SK-N-SH (cell line): ENCODE measurements around the gene MAB21L3. TPM values are rescaled to one million over a fixed set of nuclear protein-coding genes. Genes with fewer than 3 reads are reported as not detected.
"Not testable (repeated sequence)": the region's sequence is repeated elsewhere in the genome, so short reads cannot be mapped to it uniquely, and the experiment has no call there.

Experiments
- CTCF ChIA-PET: fragments of 300-600, 350-600 bp; formaldehyde crosslinking; extraction: SDS; loops from one replicate; lab custom pipeline; 2021; lab: Yijun Ruan, JAX
- POLR2A ChIA-PET: fragments of 350-600 bp; sonication (Branson Sonifier 250); formaldehyde crosslinking; extraction: SDS; loops from one replicate; lab custom pipeline; 2020; ENCODE audit warnings: antibody characterized with exemption, inconsistent platforms; lab: Yijun Ruan, JAX
- DNase-seq: peaks from one replicate; pipeline ENCODE4 v3.0.0; 2012
- H2AFZ ChIP-seq: fragments of 200-600 bp; sonication (generic); 2 replicates; pipeline ENCODE4 v1.8.1; 2016; ENCODE audit warnings: antibody characterized with exemption, mild to moderate bottlenecking, low read depth
- H3F3A ChIP-seq: fragments of 200-600 bp; sonication (generic); replicated peaks from 2 replicates; pipeline ENCODE3; 2016; ENCODE audit warnings: antibody characterized with exemption, mild to moderate bottlenecking; ENCODE audit not compliant: insufficient read depth
- H3K27ac ChIP-seq, 2 experiments: fragments of 200-500 bp in 1 of 2; fragments of 200-600 bp in 1 of 2; sonication (Bioruptor generic) in 1 of 2; sonication (generic), shearing (Covaris generic) in 1 of 2; 2 replicates each; pipeline versions ENCODE4 v1.5.1 to v1.6.1; 2014 to 2016; ENCODE audit warnings: low read depth in 2 of 2, inconsistent platforms in 1 of 2, low read length in 1 of 2, mild to moderate bottlenecking in 1 of 2, mixed read lengths in 1 of 2
- H3K27me3 ChIP-seq: fragments of 200-600 bp; sonication (generic), shearing (Covaris generic); 2 replicates; pipeline ENCODE4 v1.6.1; 2016; ENCODE audit warnings: mixed run types; ENCODE audit not compliant: insufficient read depth
- H3K36me3 ChIP-seq, 2 experiments: fragments of 200-500 bp in 1 of 2; fragments of 200-600 bp in 1 of 2; sonication (Bioruptor generic) in 1 of 2; sonication (generic) in 1 of 2; replicated peaks in 1 of 2; 2 replicates each; pipeline versions ENCODE3 to v1.5.1; 2014 to 2016; ENCODE audit warnings: low read length in 1 of 2, mild to moderate bottlenecking in 1 of 2; ENCODE audit not compliant: insufficient read depth in 2 of 2, control insufficient read depth in 1 of 2
- H3K4me1 ChIP-seq, 2 experiments: fragments of 200-500 bp in 1 of 2; fragments of 200-600 bp in 1 of 2; sonication (Bioruptor generic) in 1 of 2; sonication (generic), shearing (Covaris generic) in 1 of 2; 2 replicates each; pipeline versions ENCODE4 v1.5.1 to v1.6.1; 2014 to 2016; ENCODE audit warnings: low read depth in 1 of 2, low read length in 1 of 2, mixed run types in 1 of 2; ENCODE audit not compliant: insufficient read depth in 2 of 2, control insufficient read depth in 1 of 2
- H3K4me2 ChIP-seq: fragments of 200-600 bp; sonication (generic), shearing (Covaris generic); 2 replicates; pipeline ENCODE4 v1.6.1; 2017; ENCODE audit warnings: mixed run types
- H3K4me3 ChIP-seq, 2 experiments: fragments of 200-500 bp in 1 of 2; fragments of 200-600 bp in 1 of 2; sonication (Bioruptor generic) in 1 of 2; sonication (generic), shearing (Covaris generic) in 1 of 2; 2 replicates each; pipeline versions ENCODE4 v1.5.1 to v1.8.1; 2014 to 2016; ENCODE audit warnings: low read depth in 2 of 2, inconsistent platforms in 1 of 2, low read length in 1 of 2, mild to moderate bottlenecking in 1 of 2, mixed read lengths in 1 of 2, moderate library complexity in 1 of 2
- H3K79me2 ChIP-seq: fragments of 200-600 bp; sonication (generic); 2 replicates; pipeline ENCODE4 v1.8.1; 2017; ENCODE audit warnings: mild to moderate bottlenecking; ENCODE audit not compliant: insufficient read depth
- H3K9ac ChIP-seq: fragments of 200-600 bp; sonication (generic); 2 replicates; pipeline ENCODE4 v1.6.1; 2017; ENCODE audit warnings: mixed run types
- H3K9me2 ChIP-seq: fragments of 200-600 bp; sonication (generic); 2 replicates; pipeline ENCODE4 v1.6.1; 2017; ENCODE audit warnings: mixed run types
- H3K9me3 ChIP-seq: fragments of 200-600 bp; sonication (generic); 2 replicates; pipeline ENCODE4 v1.6.1; 2017; ENCODE audit warnings: mixed run types, mild to moderate bottlenecking, moderate library complexity
- H4K20me1 ChIP-seq: fragments of 200-600 bp; sonication (generic); 2 replicates; pipeline ENCODE4 v1.6.1; 2017; ENCODE audit warnings: mild to moderate bottlenecking, mixed run types; ENCODE audit not compliant: insufficient read depth
- CHD2 ChIP-seq: fragments of 150-350 bp; IDR thresholded peaks from 2 replicates; pipeline ENCODE4 v1.6.1; 2018; ENCODE audit warnings: low read length; ENCODE audit not compliant: partially characterized antibody
- CTCF ChIP-seq: fragments of 200-600 bp; sonication (generic); IDR thresholded peaks from 2 replicates; pipeline ENCODE4 v1.6.1; 2017; ENCODE audit warnings: antibody characterized with exemption, mild to moderate bottlenecking, moderate library complexity
- ELF1 ChIP-seq: IDR thresholded peaks from 2 replicates; pipeline ENCODE4 v1.4.0; 2012
- EP300 ChIP-seq, 2 experiments: IDR thresholded peaks; 2 replicates each; pipeline versions ENCODE4 v1.4.0 to v1.6.1; 2012; ENCODE audit warnings: borderline replicate concordance in 1 of 2, low read depth in 1 of 2, low read length in 1 of 2
- GABPA ChIP-seq: IDR thresholded peaks from 2 replicates; pipeline ENCODE4 v1.4.0; 2012; ENCODE audit warnings: low read depth, mild to moderate bottlenecking
- MEF2A ChIP-seq: IDR thresholded peaks from 2 replicates; pipeline ENCODE4 v1.4.0; 2012; ENCODE audit warnings: low read depth, borderline replicate concordance
- MXI1 ChIP-seq: IDR thresholded peaks from 2 replicates; pipeline ENCODE4 v1.6.1; 2012; ENCODE audit warnings: mild to moderate bottlenecking, low read depth, low read length, improper control_type of control experiment
- RCOR1 ChIP-seq: fragments of 150-350 bp; IDR thresholded peaks from 2 replicates; pipeline ENCODE4 v1.6.1; 2017; ENCODE audit warnings: antibody characterized with exemption, low read length
- RFX5 ChIP-seq: IDR thresholded peaks from 2 replicates; pipeline ENCODE4 v1.6.1; 2012; ENCODE audit warnings: mild to moderate bottlenecking, improper control_type of control experiment, low read length
- RXRA ChIP-seq: IDR thresholded peaks from 2 replicates; pipeline ENCODE4 v1.4.0; 2012; ENCODE audit warnings: low read depth, mild to moderate bottlenecking, borderline replicate concordance
- WGBS: methylation state at CpG from one replicate; pipeline ENCODE4 v1.1.6; 2017; ENCODE audit warnings: low lambda C conversion rate; 5-methylcytosine and 5-hydroxymethylcytosine counted together
- polyA plus RNA-seq, 3 experiments: library from polyadenylated mRNA; depleted of rRNA; stranded (reverse); fragments of >200 nt; gene quantifications; 2 replicates each; pipeline ENCODE4 v1.2.3, GENCODE V29; 2012
- TF ChIP-seq, protein P1 (sequence below): IDR thresholded peaks from 2 replicates; pipeline ENCODE4 v1.4.0; 2012; ENCODE audit warnings: low read depth, borderline replicate concordance

MAB21L3 gene
- polyA plus RNA-seq, 1 of the 3 experiments (the other 2 are of a cell fraction): not detected

GRCh38 chr1:116144151-116144550 is 33.0 kb downstream of the MAB21L3 start:
- 3% methylated on average over 1 of the region's 1 CpG for WGBS
- CTCF ChIA-PET: interaction anchor here (17.7 kb wide), 1 partner anchor 351 kb away, joined by 1099 read pairs; no protein-coding TSS in a partner anchor
- H3K27me3 ChIP-seq: no peaks in the 10 kb centered on the region
- no peaks in the 10 kb centered on the region for H3K79me2 ChIP-seq
- H3F3A ChIP-seq: no peaks in the 10 kb centered on the region
- H3K4me2 ChIP-seq: no peak overlapping the region
- H3K9me2 ChIP-seq: no peaks in the 10 kb centered on the region
- no peak overlapping the region for H3K4me3 ChIP-seq
- H3K4me1 ChIP-seq: peaks cover 0 to 3% of the 10 kb centered on the region in 2 experiments; a peak in 1 of 4 replicates
- peaks cover 12% of the 10 kb centered on the region; the same call in 1 of the 2 replicates for H3K9me3 ChIP-seq
- no peak for DNase-seq
- POLR2A ChIA-PET: no interaction called here
- no peak for TF ChIP-seq MEF2A
- TF ChIP-seq GABPA: no peak
- no peak for TF ChIP-seq CTCF
- TF ChIP-seq MXI1: no peak
- no peak for TF ChIP-seq CHD2
- no peak for TF ChIP-seq RFX5
- TF ChIP-seq ELF1: no peak
- TF ChIP-seq RXRA: no peak
- TF ChIP-seq RCOR1: no peak
- TF ChIP-seq, protein P1, sequence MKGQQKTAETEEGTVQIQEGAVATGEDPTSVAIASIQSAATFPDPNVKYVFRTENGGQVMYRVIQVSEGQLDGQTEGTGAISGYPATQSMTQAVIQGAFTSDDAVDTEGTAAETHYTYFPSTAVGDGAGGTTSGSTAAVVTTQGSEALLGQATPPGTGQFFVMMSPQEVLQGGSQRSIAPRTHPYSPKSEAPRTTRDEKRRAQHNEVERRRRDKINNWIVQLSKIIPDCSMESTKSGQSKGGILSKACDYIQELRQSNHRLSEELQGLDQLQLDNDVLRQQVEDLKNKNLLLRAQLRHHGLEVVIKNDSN: no peak
- TF ChIP-seq EP300 (IDR thresholded peaks at IDR 0.05; ENCODE audit: borderline replicate concordance in 1 of 2, low read depth in 1 of 2, low read length in 1 of 2): no peak
- TF ChIP-seq, all 33 proteins: peak for 0
- H3K9ac ChIP-seq: no peak overlapping the region
- no peaks in the 10 kb centered on the region for H4K20me1 ChIP-seq
- H3K36me3 ChIP-seq: no peaks in the 10 kb centered on the region
- H2AFZ ChIP-seq: no peak overlapping the region
- H3K27ac ChIP-seq: no peak overlapping the region

DNA sequence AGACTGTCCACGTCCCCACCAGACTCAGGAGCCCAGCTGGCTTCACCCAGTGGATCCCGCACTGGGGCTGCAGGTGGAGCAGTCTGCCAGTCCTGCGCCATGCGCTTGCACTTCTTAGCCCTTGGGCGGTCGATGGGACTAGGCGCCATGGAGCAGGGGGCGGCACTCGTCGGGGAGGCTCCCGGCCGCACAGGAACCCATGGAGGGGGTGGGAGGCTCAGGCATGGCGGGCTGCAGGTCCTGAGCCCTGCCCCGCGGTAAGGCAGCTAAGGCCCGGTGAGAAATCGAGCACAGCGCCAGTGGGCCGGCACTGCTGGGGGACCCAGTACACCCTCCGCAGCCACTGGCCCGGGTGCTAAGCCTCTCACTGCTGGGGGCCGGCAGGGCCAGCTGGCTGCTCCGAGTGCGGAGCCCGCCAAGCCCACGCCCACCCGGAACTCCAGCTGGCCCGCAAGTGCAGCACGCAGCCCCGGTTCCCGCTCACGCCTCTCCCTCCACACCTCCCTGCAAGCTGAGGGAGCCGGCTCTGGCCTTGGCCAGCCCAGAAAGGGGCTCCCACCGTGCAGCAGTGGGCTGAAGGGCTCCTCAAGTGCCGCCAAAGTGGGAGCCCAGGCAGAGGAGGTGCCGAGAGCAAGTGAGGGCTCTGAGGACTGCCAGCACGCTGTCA is 35.4 kb downstream of the MAB21L3 start:
- peaks cover 12% of the 10 kb centered on the region; the same call in 1 of the 2 replicates for H3K9me3 ChIP-seq
- H3K27ac ChIP-seq, H3F3A ChIP-seq, H3K79me2 ChIP-seq, H3K4me2 ChIP-seq, H3K4me3 ChIP-seq, H3K36me3 ChIP-seq, DNase-seq, H3K27me3 ChIP-seq, H3K9me2 ChIP-seq, H3K9ac ChIP-seq, H2AFZ ChIP-seq, H4K20me1 ChIP-seq, H3K4me1 ChIP-seq: not testable (repeated sequence)
- CTCF ChIA-PET: interaction anchor here (0.7 to 17.7 kb wide), 3 partner anchors 7 to 349 kb away, joined by 3 to 1099 read pairs (median 101); no protein-coding TSS in a partner anchor
- POLR2A ChIA-PET: interaction anchor here (2.1 kb wide), 1 partner anchor 272 kb away, joined by 4 read pairs; no protein-coding TSS in a partner anchor
- WGBS: 60% methylated on average over 1 of the region's 37 CpGs
